IMR-90 (cell line): ENCODE measurements around the gene PLD1. TPM values are rescaled to one million over a fixed set of nuclear protein-coding genes. Genes with fewer than 3 reads are reported as not detected.
A peak's percentile ranks its signal among the peaks of the same experiment; 100 is the strongest.

Source experiments
- ATAC-seq: fragments of 200-7000 bp; cut with Tn5 transposase; 2 replicates; pipeline ENCODE4 v1.9.1; 2020; ENCODE audit warnings: low read depth, mild to moderate bottlenecking, moderate library complexity
- BruUV-seq: library from RNA; stranded (reverse); fragments of 400-500 nt; replicated peaks from 2 replicates; lab custom pipeline; 2021; lab: Mats Ljungman, UMichigan
- CTCF ChIA-PET: fragments of 300-600 bp; formaldehyde crosslinking; extraction: SDS; loops from one replicate; lab custom pipeline; 2021; ENCODE audit warnings: antibody characterized with exemption; lab: Yijun Ruan, JAX
- POLR2A ChIA-PET: fragments of 300-600 bp; sonication (Branson Sonifier 250); formaldehyde crosslinking; loops from one replicate; lab custom pipeline; 2022; ENCODE audit warnings: antibody characterized with exemption; ENCODE audit not compliant: unreplicated experiment; lab: Charles Lee
- DNase-seq: peaks from one replicate; pipeline ENCODE4 v3.0.0; 2013
- H2AFZ ChIP-seq: replicated peaks from 2 replicates; pipeline ENCODE3; 2013; ENCODE audit warnings: low read length, mild to moderate bottlenecking; ENCODE audit not compliant: poor library complexity
- H2AK5ac ChIP-seq: 2 replicates; pipeline ENCODE4 v1.6.1; 2013; ENCODE audit warnings: low read depth, low read length, inconsistent platforms
- H2AK9ac ChIP-seq: replicated peaks from 2 replicates; pipeline ENCODE3; 2013; ENCODE audit warnings: mild to moderate bottlenecking, low read depth, low read length, moderate library complexity; ENCODE audit not compliant: poor library complexity
- H2BK120ac ChIP-seq: 2 replicates; pipeline ENCODE4 v1.6.1; 2013; ENCODE audit warnings: low read depth, low read length, inconsistent platforms
- H2BK15ac ChIP-seq: 3 replicates; pipeline ENCODE4 v1.6.1; 2013; ENCODE audit warnings: low read depth, low read length, inconsistent platforms
- H2BK20ac ChIP-seq: 2 replicates; pipeline ENCODE4 v1.6.1; 2013; ENCODE audit warnings: low read depth, mild to moderate bottlenecking, inconsistent platforms, low read length, moderate library complexity
- H2BK5ac ChIP-seq: 2 replicates; pipeline ENCODE4 v1.6.1; 2013; ENCODE audit warnings: mild to moderate bottlenecking, low read depth, low read length, inconsistent platforms; ENCODE audit not compliant: poor library complexity, severe bottlenecking
- H3K14ac ChIP-seq: replicated peaks from 2 replicates; pipeline ENCODE4 v1.6.1; 2013; ENCODE audit warnings: low read depth, low read length, inconsistent platforms
- H3K18ac ChIP-seq: 2 replicates; pipeline ENCODE4 v1.6.1; 2013; ENCODE audit warnings: low read depth, low read length, control low read depth
- H3K23ac ChIP-seq: 2 replicates; pipeline ENCODE4 v1.6.1; 2013; ENCODE audit warnings: low read depth, low read length, inconsistent platforms
- H3K27ac ChIP-seq: 2 replicates; pipeline ENCODE4 v1.5.1; 2013; ENCODE audit warnings: mild to moderate bottlenecking, control low read depth, low read length; ENCODE audit not compliant: insufficient read depth
- H3K27me3 ChIP-seq: 2 replicates; pipeline ENCODE4 v1.6.1; 2013; ENCODE audit warnings: low read length; ENCODE audit not compliant: control insufficient read depth, insufficient read depth
- H3K36me3 ChIP-seq: 2 replicates; pipeline ENCODE4 v1.6.1; 2013; ENCODE audit warnings: low read length, mixed read lengths; ENCODE audit not compliant: control insufficient read depth, insufficient read depth
- H3K4ac ChIP-seq: 2 replicates; pipeline ENCODE4 v1.6.1; 2013; ENCODE audit warnings: low read depth, low read length, inconsistent platforms
- H3K4me1 ChIP-seq: 2 replicates; pipeline ENCODE4 v1.6.1; 2013; ENCODE audit warnings: low read length, mixed read lengths; ENCODE audit not compliant: control insufficient read depth, insufficient read depth
- H3K4me2 ChIP-seq: 2 replicates; pipeline ENCODE4 v1.6.1; 2013; ENCODE audit warnings: low read depth, mild to moderate bottlenecking, control low read depth, low read length, moderate library complexity
- H3K4me3 ChIP-seq: 2 replicates; pipeline ENCODE4 v1.5.1; 2013; ENCODE audit warnings: low read depth, mild to moderate bottlenecking, control low read depth, low read length, moderate library complexity; ENCODE audit not compliant: insufficient read depth
- H3K56ac ChIP-seq: 2 replicates; pipeline ENCODE4 v1.6.1; 2013; ENCODE audit warnings: low read length, inconsistent platforms; ENCODE audit not compliant: insufficient read depth; ENCODE audit errors: extremely low read depth
- H3K79me1 ChIP-seq, 2 experiments: 2 replicates each; pipeline ENCODE4 v1.6.1; 2013; ENCODE audit warnings: low read length in 2 of 2, inconsistent platforms in 1 of 2, low read depth in 1 of 2
- H3K9ac ChIP-seq: 2 replicates; pipeline ENCODE4 v1.6.1; 2013; ENCODE audit warnings: low read depth, low read length, control low read depth
- H3K9me1 ChIP-seq: 2 replicates; pipeline ENCODE4 v1.6.1; 2013; ENCODE audit warnings: low read length, inconsistent platforms; ENCODE audit not compliant: insufficient read depth
- H3K9me3 ChIP-seq: 2 replicates; pipeline ENCODE4 v1.6.1; 2013; ENCODE audit warnings: low read length; ENCODE audit not compliant: control insufficient read depth, insufficient read depth
- H4K20me1 ChIP-seq: 2 replicates; pipeline ENCODE4 v1.6.1; 2013; ENCODE audit warnings: low read length, inconsistent platforms; ENCODE audit not compliant: insufficient read depth
- H4K5ac ChIP-seq: 2 replicates; pipeline ENCODE4 v1.6.1; 2013; ENCODE audit warnings: mild to moderate bottlenecking, low read depth, low read length, control low read depth
- H4K8ac ChIP-seq, 2 experiments: 2 replicates each; pipeline ENCODE4 v1.6.1; 2013; ENCODE audit warnings: low read depth in 2 of 2, low read length in 2 of 2, control low read depth in 1 of 2, inconsistent platforms in 1 of 2
- H4K91ac ChIP-seq: 2 replicates; pipeline ENCODE4 v1.6.1; 2013; ENCODE audit warnings: low read depth, low read length, inconsistent platforms; ENCODE audit not compliant: insufficient read depth
- CEBPB ChIP-seq: IDR thresholded peaks from 2 replicates; pipeline ENCODE4 v1.6.1; 2012; ENCODE audit warnings: low read depth, low read length, improper control_type of control experiment
- CTCF ChIP-seq: conservative IDR thresholded peaks from 2 replicates; pipeline ENCODE4 v1.5.1; 2012; ENCODE audit warnings: mild to moderate bottlenecking, low read depth, low read length, improper control_type of control experiment
- ELK1 ChIP-seq: fragments of 150-350 bp; IDR thresholded peaks from 2 replicates; pipeline ENCODE4 v1.6.1; 2016; ENCODE audit warnings: low read depth, mild to moderate bottlenecking, low read length, moderate library complexity, borderline replicate concordance
- FOS ChIP-seq: fragments of 150-350 bp; IDR thresholded peaks from 2 replicates; pipeline ENCODE4 v1.6.1; 2016; ENCODE audit warnings: low read depth, low read length
- RAD21 ChIP-seq: IDR thresholded peaks from 2 replicates; pipeline ENCODE4 v1.6.1; 2012; ENCODE audit warnings: low read length, improper control_type of control experiment
- WGBS, 2 experiments: methylation state at CpG; one replicate each; pipeline versions ENCODE4 v1.1.5 to v1.1.7; 2013; ENCODE audit warnings: missing lambda C conversion rate in 2 of 2; ENCODE audit not compliant: insufficient read length in 1 of 2; ENCODE audit errors: extremely low coverage in 2 of 2; 5-methylcytosine and 5-hydroxymethylcytosine counted together
- dilution Hi-C: fragments of 300-500 bp; cut with HindIII; formaldehyde crosslinking; loops from one replicate; pipeline ENCODE4 v1.14.3; 2018; ENCODE audit warnings: low sequenced_read_pairs; ENCODE audit not compliant: unreplicated experiment
- in situ Hi-C: fragments of 300-500 bp; cut with MboI; formaldehyde crosslinking; loops from 3 replicates; pipeline ENCODE4 v1.14.3; 2019; ENCODE audit warnings: low sequenced_read_pairs, inconsistent platforms, mixed read lengths
- intact Hi-C: fragments of 100-400 bp; cut with micrococcal nuclease; formaldehyde crosslinking; loops from 2 replicates; pipeline ENCODE4 v1.10.0; 2022
- polyA plus RNA-seq, 3 experiments: library from polyadenylated mRNA; depleted of rRNA; stranded (reverse); fragments of >200 nt; gene quantifications; 2 replicates each; pipeline ENCODE4 v1.2.3, GENCODE V29; 2012; ENCODE audit warnings: low replicate concordance in 1 of 3
- total RNA-seq: library from RNA; depleted of rRNA; stranded (reverse); fragments of >200 nt; gene quantifications from 2 replicates; pipeline ENCODE4 v1.2.3, GENCODE V29; 2012

PLD1 gene
- total and polyA plus RNA-seq, 2 of the 4 experiments (the other 2 are of a cell fraction), result 3.3 to 9.7 TPM

- intact Hi-C loops (loop anchor here (1.0 kb wide), 1 partner anchor 59 kb away; no protein-coding TSS in a partner anchor), dilution Hi-C loops (no loop called here), in situ Hi-C loops (no loop called here)
- Histone ChIP-seq H2BK20ac (peak overlapping the region; percentile 1; the same call in 1 of the 2 replicates), H3K56ac (no peak overlapping the region), H3K4me3 (no peak overlapping the region), H2AFZ (no peak overlapping the region), H4K20me1 (no peaks in the 10 kb centered on the region), H4K91ac (no peak overlapping the region), H3K14ac (no peak overlapping the region), H2AK9ac (no peak overlapping the region), H3K4me1 (peaks cover 6% of the 10 kb centered on the region), H2AK5ac (no peak overlapping the region), H3K23ac (no peak overlapping the region), H3K27ac (peak overlapping the region; percentile 81; the same call in 1 of the 2 replicates), H3K9me3 (no peaks in the 10 kb centered on the region), H3K4me2 (no peak overlapping the region), H2BK15ac (no peak overlapping the region), H3K9me1 (no peaks in the 10 kb centered on the region), H4K8ac (no peak overlapping the region), H3K79me1 (peaks cover 6 to 15% of the 10 kb centered on the region in 2 experiments; a peak in 3 of 4 replicates), H3K9ac (no peak overlapping the region), H4K5ac (no peak overlapping the region; the same call in 1 of the 2 replicates), H2BK120ac (no peak overlapping the region; the same call in 1 of the 2 replicates), H3K18ac (peak overlapping the region; percentile 58; the same call in 1 of the 2 replicates), H3K4ac (peak overlapping the region; percentile 9; the same call in 1 of the 2 replicates), H3K27me3 (no peaks in the 10 kb centered on the region), H2BK5ac (peak overlapping the region; percentile 37), H3K36me3 (no peaks in the 10 kb centered on the region)
- TF ChIP-seq FOS (0 out of 2 replicates have a peak, but pooled peaks have one; percentile 36), CEBPB (peak; percentile 88), CTCF (no peak), ELK1 (no peak), RAD21 (no peak)
- 96% methylated on average over 4 of the region's 9 CpGs; no CpG with 5 or more reads in 1 of the 2 experiments for WGBS, 2 experiments
- DNase-seq (peak; percentile 74), ATAC-seq (no peak)
- ChIA-PET POLR2A (no interaction called here), CTCF (interaction anchor here (0.7 to 1.1 kb wide), 2 partner anchors 18 to 96 kb away, joined by 3 read pairs; no protein-coding TSS in a partner anchor)
- BruUV-seq, result no TSS peak
Measured at GRCh38 chr3:171811913-171812335, 1.6 kb upstream of the PLD1 start.
